ENCODE measurements around the gene NR1H2.

DNA sequence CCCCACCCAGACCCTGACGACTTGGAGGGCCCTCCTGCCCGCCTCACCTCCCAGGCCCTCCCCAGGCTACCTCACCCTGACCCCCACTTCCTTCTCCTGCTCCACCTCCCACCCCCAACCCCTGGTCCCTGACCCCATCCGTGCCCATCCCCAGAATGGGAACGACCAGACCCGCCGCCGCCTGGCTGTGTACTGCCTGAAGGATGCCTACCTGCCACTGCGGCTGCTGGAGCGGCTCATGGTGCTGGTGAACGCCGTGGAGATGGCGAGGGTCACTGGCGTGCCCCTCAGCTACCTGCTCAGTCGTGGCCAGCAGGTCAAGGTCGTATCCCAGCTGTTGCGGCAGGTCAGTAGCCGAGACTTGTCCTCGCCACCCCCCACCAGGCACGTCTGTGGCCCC, 30.6 kb downstream of the NR1H2 start:
- no peak for TF ChIP-seq YY1 (IDR thresholded peaks at IDR 0.05; ENCODE audit: insufficient read depth, insufficient read length)
- no peak for TF ChIP-seq ZNF274 (IDR thresholded peaks at IDR 0.05; ENCODE audit: low read depth, low read length)

Data from NT2/D1 (cell line).